Keratinocyte (primary cell): ENCODE results near the gene TEKTIP1.

Source experiments
- CTCF ChIP-seq, 3 experiments: IDR thresholded peaks in 1 of 3; conservative IDR thresholded peaks in 1 of 3; optimal IDR thresholded peaks in 1 of 3; 2 replicates in 2 of 3; 3 replicates in 1 of 3; pipeline versions ENCODE3 to v1.5.1; 2011; ENCODE audit warnings: low read length in 3 of 3, mild to moderate bottlenecking in 3 of 3, moderate library complexity in 2 of 3, control low read depth in 1 of 3, inconsistent platforms in 1 of 3; ENCODE audit not compliant: insufficient read depth in 2 of 3; ENCODE audit errors: extremely low read depth in 1 of 3
- EZH2 ChIP-seq: IDR thresholded peaks from one replicate; pipeline ENCODE4 v1.6.1; 2012; ENCODE audit warnings: inconsistent platforms, mild to moderate bottlenecking, low read length, moderate library complexity

DNA sequence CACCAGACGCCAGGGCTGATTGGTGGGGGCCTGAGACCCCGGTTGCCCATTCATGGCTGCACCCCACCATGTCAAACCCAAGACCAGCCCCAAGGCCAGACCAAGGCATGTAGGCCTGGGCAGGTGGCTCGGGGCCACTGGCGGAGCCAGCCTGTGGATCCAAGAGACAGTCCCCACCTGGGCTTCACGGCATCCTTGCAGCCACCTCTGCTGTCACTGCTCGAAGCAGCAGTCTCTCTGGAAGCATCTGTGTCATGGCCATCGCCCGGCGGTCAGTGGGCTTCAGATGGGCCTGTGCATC lies 3.8 kb upstream of the TEKTIP1 start:
- TF ChIP-seq CTCF (optimal IDR thresholded peaks at IDR 0.05 in 1 of 3, IDR thresholded peaks at IDR 0.05 in 1 of 3, conservative IDR thresholded peaks at IDR 0.05 in 1 of 3; ENCODE audit: extremely low read depth in 1 of 3, insufficient read depth in 2 of 3, low read length in 3 of 3) (no peak), EZH2 (no peak)
